HEK293T (cell line): ENCODE data around the gene RPL41.

ENCODE experiments used
- CTCF ChIA-PET: fragments of 350-600 bp; formaldehyde crosslinking; extraction: SDS; loops from one replicate; lab custom pipeline; 2021; ENCODE audit warnings: antibody characterized with exemption, inconsistent platforms; lab: Yijun Ruan, JAX
- POLR2A ChIA-PET: fragments of 350-600 bp; formaldehyde crosslinking; extraction: SDS; loops from one replicate; lab custom pipeline; 2020; ENCODE audit warnings: antibody characterized with exemption, inconsistent platforms; lab: Yijun Ruan, JAX
- DNase-seq: peaks from one replicate; pipeline ENCODE4 v3.0.0; 2012; ENCODE audit warnings: mixed read lengths; ENCODE audit errors: extremely low spot score
- ARNT ChIP-seq: fragments of 450-650 bp; IDR thresholded peaks from 2 replicates; pipeline ENCODE4 v1.6.1; 2017; ENCODE audit warnings: mild to moderate bottlenecking
- BHLHE40 ChIP-seq: fragments of 450-650 bp; IDR thresholded peaks from 2 replicates; pipeline ENCODE4 v1.6.1; 2016; ENCODE audit warnings: mild to moderate bottlenecking, moderate library complexity, borderline replicate concordance
- CTBP1 ChIP-seq: fragments of 450-650 bp; IDR thresholded peaks from 2 replicates; pipeline ENCODE4 v1.6.1; 2016; ENCODE audit warnings: borderline replicate concordance
- ELF4 ChIP-seq: fragments of 450-650 bp; IDR thresholded peaks from 2 replicates; pipeline ENCODE4 v1.6.1; 2017; ENCODE audit warnings: antibody characterized with exemption
- FOXA1 ChIP-seq: fragments of 450-650 bp; IDR thresholded peaks from 2 replicates; pipeline ENCODE4 v1.6.1; 2016; ENCODE audit warnings: mild to moderate bottlenecking
- FOXK2 ChIP-seq: fragments of 450-650 bp; IDR thresholded peaks from 2 replicates; pipeline ENCODE4 v1.6.1; 2016; ENCODE audit warnings: mild to moderate bottlenecking
- FOXM1 ChIP-seq: fragments of 450-650 bp; IDR thresholded peaks from 2 replicates; pipeline ENCODE4 v1.6.1; 2017; ENCODE audit warnings: mild to moderate bottlenecking, borderline replicate concordance
- HDGF ChIP-seq: fragments of 450-650 bp; IDR thresholded peaks from 2 replicates; pipeline ENCODE4 v1.6.1; 2017; ENCODE audit warnings: antibody characterized with exemption, borderline replicate concordance
- L3MBTL2 ChIP-seq: fragments of 450-650 bp; conservative IDR thresholded peaks from 2 replicates; pipeline ENCODE4 v1.6.1; 2016; ENCODE audit warnings: mild to moderate bottlenecking
- LEF1 ChIP-seq: fragments of 450-650 bp; IDR thresholded peaks from 2 replicates; pipeline ENCODE4 v1.6.1; 2017; ENCODE audit warnings: mild to moderate bottlenecking, borderline replicate concordance
- NFRKB ChIP-seq: fragments of 450-650 bp; IDR thresholded peaks from 2 replicates; pipeline ENCODE4 v1.6.1; 2016; ENCODE audit warnings: mild to moderate bottlenecking, moderate library complexity
- PKNOX1 ChIP-seq: fragments of 450-650 bp; IDR thresholded peaks from 2 replicates; pipeline ENCODE4 v1.6.1; 2016
- SP1 ChIP-seq: fragments of 450-650 bp; IDR thresholded peaks from 2 replicates; pipeline ENCODE4 v1.6.1; 2017
- SUZ12 ChIP-seq: fragments of 450-650 bp; IDR thresholded peaks from 2 replicates; pipeline ENCODE4 v1.6.1; 2016; ENCODE audit warnings: mild to moderate bottlenecking
- TARDBP ChIP-seq: fragments of 450-650 bp; IDR thresholded peaks from 2 replicates; pipeline ENCODE4 v1.6.1; 2016
- ZNF384 ChIP-seq: fragments of 450-650 bp; IDR thresholded peaks from 2 replicates; pipeline ENCODE4 v1.6.1; 2016

The RPL41 gene

GRCh38 chr12:56119361-56119796 lies 2.9 kb downstream of the RPL41 start:
- DNase-seq, result peak; percentile 71
- CTCF ChIA-PET, result interaction anchor here (0.6 to 3.2 kb wide), 7 partner anchors 9 to 117 kb away, joined by 3 to 32 read pairs (median 5); partner anchors contain the start of genes ESYT1, RNF41 and SMARCC2
- POLR2A ChIA-PET, result interaction anchor here (0.7 to 5.9 kb wide), 9 partner anchors 10 to 180 kb away, joined by 3 to 122 read pairs (median 37); partner anchors contain the start of genes ESYT1, MYL6, MYL6B and PA2G4
- peak; percentile 55 for TF ChIP-seq L3MBTL2
- TF ChIP-seq FOXA1, result no peak
- no peak for TF ChIP-seq SUZ12

GRCh38 chr12:56120158-56120846 lies 3.9 kb downstream of the RPL41 start:
- TF ChIP-seq L3MBTL2 (no peak), SUZ12 (no peak), BHLHE40 (no peak), FOXA1 (no peak), ZNF384 (no peak), SP1 (no peak), FOXM1 (no peak), CTBP1 (no peak), HDGF (no peak), PKNOX1 (no peak), LEF1 (no peak), TARDBP (no peak), NFRKB (no peak), ELF4 (no peak), FOXK2 (no peak), ARNT (no peak)
- ChIA-PET POLR2A (interaction anchor here (1.5 to 5.9 kb wide), 7 partner anchors 9 to 102 kb away, joined by 3 to 122 read pairs (median 47); partner anchors contain the start of genes ESYT1, MYL6, PA2G4 and RNF41), CTCF (interaction anchor here (0.6 to 3.2 kb wide), 6 partner anchors 8 to 116 kb away, joined by 3 to 32 read pairs (median 4); partner anchors contain the start of genes ESYT1, RNF41 and SMARCC2)
- DNase-seq, result no peak

- ChIA-PET POLR2A (interaction anchor here (0.8 kb wide), 1 partner anchor 68 kb away, joined by 3 read pairs; the partner anchor contains the start of gene SMARCC2), CTCF (no interaction called here)
- no peak for DNase-seq
- TF ChIP-seq BHLHE40, result no peak
- TF ChIP-seq ZNF384, result no peak
- no peak for TF ChIP-seq SP1
- no peak for TF ChIP-seq CTBP1
- no peak for TF ChIP-seq L3MBTL2
- no peak for TF ChIP-seq FOXA1
- no peak for TF ChIP-seq FOXM1
- TF ChIP-seq TARDBP, result no peak
- no peak for TF ChIP-seq ELF4
- no peak for TF ChIP-seq SUZ12
- no peak for TF ChIP-seq PKNOX1
- TF ChIP-seq HDGF, result no peak
- no peak for TF ChIP-seq FOXK2
Observed at GRCh38 chr12:56121204-56121870, 4.9 kb downstream of the RPL41 start.

GRCh38 chr12:56122637-56123036 lies 6.2 kb downstream of the RPL41 start:
- ChIA-PET POLR2A (interaction anchor here (1.3 to 2.9 kb wide), 2 partner anchors 29 to 67 kb away, joined by 6 to 9 read pairs; partner anchors contain the start of gene SMARCC2), CTCF (interaction anchor here (0.6 to 0.9 kb wide), 2 partner anchors 73 to 140 kb away, joined by 3 to 4 read pairs; no protein-coding TSS in a partner anchor)
- TF ChIP-seq FOXA1 (no peak), HDGF (no peak), NFRKB (no peak), LEF1 (no peak), ELF4 (no peak), SUZ12 (no peak), PKNOX1 (no peak)
- DNase-seq, result no peak

- no peak for TF ChIP-seq PKNOX1
- TF ChIP-seq ELF4, result no peak
- no peak for DNase-seq
- CTCF ChIA-PET, result interaction anchor here (1.1 to 2.8 kb wide), 3 partner anchors 65 to 386 kb away, joined by 3 to 9 read pairs (median 7); partner anchors contain the start of gene SMARCC2
- POLR2A ChIA-PET, result interaction anchor here (1.0 to 2.9 kb wide), 6 partner anchors 20 to 98 kb away, joined by 3 to 9 read pairs (median 4); partner anchors contain the start of genes PA2G4, RNF41 and SMARCC2
Observed at GRCh38 chr12:56124133-56124532, 7.7 kb downstream of the RPL41 start.
